Measurements from ENCODE around the gene NBEAL2.

Gene NBEAL2

DNA sequence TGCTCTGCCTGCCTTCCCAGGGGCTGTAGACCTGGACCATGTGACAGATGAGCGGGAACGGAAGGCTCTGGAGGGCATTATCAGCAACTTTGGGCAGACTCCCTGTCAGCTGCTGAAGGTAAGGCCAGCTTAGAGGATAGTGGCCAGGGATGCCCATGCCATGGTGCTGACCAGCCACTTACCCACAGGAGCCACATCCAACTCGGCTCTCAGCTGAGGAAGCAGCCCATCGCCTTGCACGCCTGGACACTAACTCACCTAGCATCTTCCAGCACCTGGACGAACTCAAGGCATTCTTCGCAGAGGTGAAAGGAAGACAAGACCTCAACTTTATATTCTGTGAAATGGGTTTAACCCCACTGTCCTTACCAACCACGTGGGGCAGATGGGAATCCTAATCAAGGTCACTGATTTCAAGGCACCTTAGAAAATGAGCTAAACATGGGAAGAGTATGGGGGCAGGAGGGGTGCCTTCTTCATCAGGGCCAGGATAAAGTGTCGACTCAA, 26.7 kb downstream of the NBEAL2 start:
- WGBS, 2 donors (ENCODE audit: extremely low coverage in 2 of 2, insufficient read length in 2 of 2, insufficient replicate concordance in 1 of 2) = no CpG with 5 or more reads among the region's 9 CpGs
- no peak overlapping the region for H2BK12ac ChIP-seq (ENCODE audit: low read length)
- no peak overlapping the region for H2BK120ac ChIP-seq (ENCODE audit: low read depth, low read length)
- no peaks in the 10 kb centered on the region for H3K27me3 ChIP-seq (ENCODE audit: control insufficient read depth in 3 of 3, insufficient read depth in 3 of 3, low read depth in 1 of 3, low read length in 3 of 3)
- no peak overlapping the region for H2AFZ ChIP-seq (ENCODE audit: low read length)
- H2BK15ac ChIP-seq (ENCODE audit: low read length) = no peak overlapping the region
- H3K79me1 ChIP-seq (ENCODE audit: low read depth, low read length) = no peaks in the 10 kb centered on the region
- H3K23ac ChIP-seq (ENCODE audit: low read depth, low read length, poor library complexity) = peak overlapping the region; percentile 59
- no peak overlapping the region for H4K8ac ChIP-seq (ENCODE audit: low read depth, low read length)
- H3K14ac ChIP-seq (ENCODE audit: low read length) = no peak overlapping the region
- no peak for DNase-seq (ENCODE audit: low spot score)
- H2BK5ac ChIP-seq (ENCODE audit: low read length) = no peak overlapping the region
- no peaks in the 10 kb centered on the region for H3K9me3 ChIP-seq (replicated peaks in 1 of 2; ENCODE audit: control insufficient read depth in 2 of 2, insufficient read depth in 1 of 2, low read depth in 1 of 2, low read length in 2 of 2)
- H2AK5ac ChIP-seq (ENCODE audit: low read depth, low read length) = no peak overlapping the region
- H3K4me1 ChIP-seq (ENCODE audit: control insufficient read depth in 2 of 2, insufficient read depth in 1 of 2, low read depth in 1 of 2, low read length in 2 of 2) = peaks cover 0 to 5% of the 10 kb centered on the region in 2 donors
- no peak overlapping the region for H3K27ac ChIP-seq (replicated peaks; ENCODE audit: low read length)
- H3K4ac ChIP-seq (ENCODE audit: low read length) = no peak overlapping the region
- peak overlapping the region in 1 of 2 donors; percentile 45 for H3K4me3 ChIP-seq (ENCODE audit: low read length in 2 of 2)
- no peak overlapping the region for H3K4me2 ChIP-seq (ENCODE audit: insufficient read depth, low read length, poor library complexity, severe bottlenecking)
- no peak overlapping the region for H3K18ac ChIP-seq (ENCODE audit: low read length)
- H3K9ac ChIP-seq (ENCODE audit: low read depth, low read length, poor library complexity) = no peak overlapping the region
- H4K91ac ChIP-seq (ENCODE audit: low read depth, low read length, poor library complexity) = no peak overlapping the region
- H3K36me3 ChIP-seq (replicated peaks in 1 of 2; ENCODE audit: control insufficient read depth in 2 of 2, insufficient read depth in 2 of 2, low read length in 2 of 2) = peaks cover 0 to 9% of the 10 kb centered on the region in 2 donors

GRCh38 chr3:47007001-47007400, 27.5 kb downstream of the NBEAL2 start:
- no peaks in the 10 kb centered on the region for H3K79me1 ChIP-seq (ENCODE audit: low read depth, low read length)
- no peak overlapping the region for H2BK15ac ChIP-seq (ENCODE audit: low read length)
- H3K4ac ChIP-seq (ENCODE audit: low read length) = no peak overlapping the region
- H3K18ac ChIP-seq (ENCODE audit: low read length) = no peak overlapping the region
- H3K4me3 ChIP-seq (ENCODE audit: low read length in 2 of 2) = no peak overlapping the region
- H2BK120ac ChIP-seq (ENCODE audit: low read depth, low read length) = no peak overlapping the region
- no peak overlapping the region for H3K23ac ChIP-seq (ENCODE audit: low read depth, low read length, poor library complexity)
- peak overlapping the region; percentile 51 for H2AK5ac ChIP-seq (ENCODE audit: low read depth, low read length)
- no peak overlapping the region for H2BK12ac ChIP-seq (ENCODE audit: low read length)
- H3K4me1 ChIP-seq (ENCODE audit: control insufficient read depth in 2 of 2, insufficient read depth in 1 of 2, low read depth in 1 of 2, low read length in 2 of 2) = peaks cover 0 to 5% of the 10 kb centered on the region in 2 donors
- no peaks in the 10 kb centered on the region for H3K9me3 ChIP-seq (replicated peaks in 1 of 2; ENCODE audit: control insufficient read depth in 2 of 2, insufficient read depth in 1 of 2, low read depth in 1 of 2, low read length in 2 of 2)
- peaks cover 0 to 7% of the 10 kb centered on the region in 2 donors for H3K36me3 ChIP-seq (replicated peaks in 1 of 2; ENCODE audit: control insufficient read depth in 2 of 2, insufficient read depth in 2 of 2, low read length in 2 of 2)
- H2BK5ac ChIP-seq (ENCODE audit: low read length) = no peak overlapping the region
- no peak for DNase-seq (ENCODE audit: low spot score)
- H3K27ac ChIP-seq (replicated peaks; ENCODE audit: low read length) = no peak overlapping the region
- H3K9ac ChIP-seq (ENCODE audit: low read depth, low read length, poor library complexity) = no peak overlapping the region
- no CpG with 5 or more reads among the region's 3 CpGs for WGBS, 2 donors (ENCODE audit: extremely low coverage in 2 of 2, insufficient read length in 2 of 2, insufficient replicate concordance in 1 of 2)
- no peak overlapping the region for H2AFZ ChIP-seq (ENCODE audit: low read length)
- no peak overlapping the region for H3K4me2 ChIP-seq (ENCODE audit: insufficient read depth, low read length, poor library complexity, severe bottlenecking)
- no peak overlapping the region for H4K8ac ChIP-seq (ENCODE audit: low read depth, low read length)
- no peaks in the 10 kb centered on the region for H3K27me3 ChIP-seq (ENCODE audit: control insufficient read depth in 3 of 3, insufficient read depth in 3 of 3, low read depth in 1 of 3, low read length in 3 of 3)
- H4K91ac ChIP-seq (ENCODE audit: low read depth, low read length, poor library complexity) = no peak overlapping the region
- H3K14ac ChIP-seq (ENCODE audit: low read length) = no peak overlapping the region

DNA sequence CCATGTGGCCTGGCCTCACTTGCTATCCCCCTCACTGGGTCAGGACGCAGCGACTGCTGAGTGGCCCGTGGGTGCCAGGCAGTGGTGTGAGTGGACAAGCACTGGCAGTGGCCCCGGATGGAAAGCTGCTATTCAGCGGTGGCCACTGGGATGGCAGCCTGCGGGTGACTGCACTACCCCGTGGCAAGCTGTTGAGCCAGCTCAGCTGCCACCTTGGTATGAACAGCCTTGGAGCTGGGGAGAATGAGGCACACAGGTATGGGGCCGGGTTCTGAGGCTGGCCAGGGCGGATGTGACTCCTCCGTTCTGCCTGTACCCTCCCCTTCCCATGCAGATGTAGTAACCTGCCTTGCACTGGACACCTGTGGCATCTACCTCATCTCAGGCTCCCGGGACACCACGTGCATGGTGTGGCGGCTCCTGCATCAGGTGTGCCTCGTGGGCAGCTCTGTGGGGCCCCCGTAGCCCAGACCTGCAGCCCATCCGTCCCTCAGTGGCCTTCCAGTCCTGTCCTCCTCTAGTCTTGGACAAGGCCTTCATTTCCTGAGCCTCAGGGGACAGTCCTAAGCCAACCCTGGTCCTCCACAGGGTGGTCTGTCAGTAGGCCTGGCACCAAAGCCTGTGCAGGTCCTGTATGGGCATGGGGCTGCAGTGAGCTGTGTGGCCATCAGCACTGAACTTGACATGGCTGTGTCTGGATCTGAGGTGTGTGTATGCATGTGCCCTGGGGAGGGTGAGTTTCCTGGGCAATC, 28.2 kb downstream of the NBEAL2 start:
- Histone ChIP-seq H2BK120ac (ENCODE audit: low read depth, low read length) (no peak overlapping the region), H4K8ac (ENCODE audit: low read depth, low read length) (peak overlapping the region; percentile 48), H2AFZ (ENCODE audit: low read length) (no peak overlapping the region), H3K4ac (ENCODE audit: low read length) (no peak overlapping the region), H3K27ac (replicated peaks; ENCODE audit: low read length) (no peak overlapping the region), H2BK5ac (ENCODE audit: low read length) (no peak overlapping the region), H3K9ac (ENCODE audit: low read depth, low read length, poor library complexity) (peak overlapping the region; percentile 0), H3K4me2 (ENCODE audit: insufficient read depth, low read length, poor library complexity, severe bottlenecking) (no peak overlapping the region), H3K9me3 (replicated peaks in 1 of 2; ENCODE audit: control insufficient read depth in 2 of 2, insufficient read depth in 1 of 2, low read depth in 1 of 2, low read length in 2 of 2) (no peaks in the 10 kb centered on the region), H3K27me3 (ENCODE audit: control insufficient read depth in 3 of 3, insufficient read depth in 3 of 3, low read depth in 1 of 3, low read length in 3 of 3) (no peaks in the 10 kb centered on the region), H3K18ac (ENCODE audit: low read length) (no peak overlapping the region), H3K23ac (ENCODE audit: low read depth, low read length, poor library complexity) (peak overlapping the region; percentile 2), H2BK12ac (ENCODE audit: low read length) (no peak overlapping the region), H3K4me3 (ENCODE audit: low read length in 2 of 2) (no peak overlapping the region), H3K14ac (ENCODE audit: low read length) (no peak overlapping the region), H2AK5ac (ENCODE audit: low read depth, low read length) (peak overlapping the region; percentile 51), H3K36me3 (replicated peaks in 1 of 2; ENCODE audit: control insufficient read depth in 2 of 2, insufficient read depth in 2 of 2, low read length in 2 of 2) (peaks cover 0 to 7% of the 10 kb centered on the region in 2 donors), H3K79me1 (ENCODE audit: low read depth, low read length) (no peaks in the 10 kb centered on the region), H4K91ac (ENCODE audit: low read depth, low read length, poor library complexity) (no peak overlapping the region), H3K4me1 (ENCODE audit: control insufficient read depth in 2 of 2, insufficient read depth in 1 of 2, low read depth in 1 of 2, low read length in 2 of 2) (peaks cover 0 to 5% of the 10 kb centered on the region in 2 donors), H2BK15ac (ENCODE audit: low read length) (no peak overlapping the region)
- DNase-seq (ENCODE audit: low spot score) = no peak
- WGBS, 2 donors (ENCODE audit: extremely low coverage in 2 of 2, insufficient read length in 2 of 2, insufficient replicate concordance in 1 of 2) = no CpG with 5 or more reads among the region's 16 CpGs

GRCh38 chr3:47008234-47008796, 28.8 kb downstream of the NBEAL2 start:
- Histone ChIP-seq H4K8ac (ENCODE audit: low read depth, low read length) (no peak overlapping the region), H3K9me3 (replicated peaks in 1 of 2; ENCODE audit: control insufficient read depth in 2 of 2, insufficient read depth in 1 of 2, low read depth in 1 of 2, low read length in 2 of 2) (no peaks in the 10 kb centered on the region), H2BK12ac (ENCODE audit: low read length) (no peak overlapping the region), H3K4ac (ENCODE audit: low read length) (no peak overlapping the region), H3K79me1 (ENCODE audit: low read depth, low read length) (no peaks in the 10 kb centered on the region), H4K91ac (ENCODE audit: low read depth, low read length, poor library complexity) (no peak overlapping the region), H3K23ac (ENCODE audit: low read depth, low read length, poor library complexity) (peak overlapping the region; percentile 65), H3K18ac (ENCODE audit: low read length) (no peak overlapping the region), H2AK5ac (ENCODE audit: low read depth, low read length) (no peak overlapping the region), H3K4me1 (ENCODE audit: control insufficient read depth in 2 of 2, insufficient read depth in 1 of 2, low read depth in 1 of 2, low read length in 2 of 2) (peaks cover 0 to 5% of the 10 kb centered on the region in 2 donors), H3K14ac (ENCODE audit: low read length) (no peak overlapping the region), H3K27me3 (ENCODE audit: control insufficient read depth in 3 of 3, insufficient read depth in 3 of 3, low read depth in 1 of 3, low read length in 3 of 3) (no peaks in the 10 kb centered on the region), H2BK120ac (ENCODE audit: low read depth, low read length) (no peak overlapping the region), H2AFZ (ENCODE audit: low read length) (no peak overlapping the region), H2BK5ac (ENCODE audit: low read length) (no peak overlapping the region), H3K4me3 (ENCODE audit: low read length in 2 of 2) (no peak overlapping the region), H3K4me2 (ENCODE audit: insufficient read depth, low read length, poor library complexity, severe bottlenecking) (no peak overlapping the region), H2BK15ac (ENCODE audit: low read length) (no peak overlapping the region), H3K27ac (replicated peaks; ENCODE audit: low read length) (no peak overlapping the region), H3K36me3 (replicated peaks in 1 of 2; ENCODE audit: control insufficient read depth in 2 of 2, insufficient read depth in 2 of 2, low read length in 2 of 2) (peaks cover 4 to 6% of the 10 kb centered on the region in 2 donors), H3K9ac (ENCODE audit: low read depth, low read length, poor library complexity) (peak overlapping the region; percentile 0)
- DNase-seq (ENCODE audit: low spot score) = no peak
- WGBS, 2 donors (ENCODE audit: extremely low coverage in 2 of 2, insufficient read length in 2 of 2, insufficient replicate concordance in 1 of 2) = no CpG with 5 or more reads among the region's 13 CpGs
